Urothelium cell line (cell line): ENCODE measurements around the gene CNPY1.
"Not testable (repeated sequence)": the region's sequence is repeated elsewhere in the genome, so short reads cannot be mapped to it uniquely, and the experiment has no call there.

Source experiments
- DNase-seq: peaks from one replicate; pipeline ENCODE4 v3.0.0; 2011; ENCODE audit warnings: low spot score, mixed read lengths
- FAIRE-seq: peaks from 2 replicates; lab custom pipeline; 2011; peaks lifted over from hg19 to GRCh38; lab: Jason Lieb, UNC

Gene CNPY1

DNA sequence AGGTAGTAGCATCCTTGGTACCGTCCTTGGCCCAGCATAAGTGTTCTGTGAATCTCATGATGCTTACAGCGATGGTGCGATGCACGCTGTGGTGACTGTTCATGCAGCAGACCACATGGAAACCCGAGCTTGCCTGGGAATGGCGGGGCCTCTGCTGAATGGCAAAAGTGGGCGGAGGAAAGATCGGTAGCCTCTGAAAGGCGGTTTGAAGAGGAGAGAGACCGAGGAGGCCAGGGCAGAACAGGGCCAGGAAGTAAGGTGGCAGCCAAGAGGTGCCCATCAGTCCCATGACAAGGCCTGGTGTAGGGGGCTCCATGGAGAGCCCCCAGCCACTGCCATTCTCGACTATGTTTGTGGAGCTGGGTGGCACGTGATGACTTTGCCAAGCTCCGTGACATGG is 33.2 kb upstream of the CNPY1 start:
- FAIRE-seq = no peak
- no peak for DNase-seq

DNA sequence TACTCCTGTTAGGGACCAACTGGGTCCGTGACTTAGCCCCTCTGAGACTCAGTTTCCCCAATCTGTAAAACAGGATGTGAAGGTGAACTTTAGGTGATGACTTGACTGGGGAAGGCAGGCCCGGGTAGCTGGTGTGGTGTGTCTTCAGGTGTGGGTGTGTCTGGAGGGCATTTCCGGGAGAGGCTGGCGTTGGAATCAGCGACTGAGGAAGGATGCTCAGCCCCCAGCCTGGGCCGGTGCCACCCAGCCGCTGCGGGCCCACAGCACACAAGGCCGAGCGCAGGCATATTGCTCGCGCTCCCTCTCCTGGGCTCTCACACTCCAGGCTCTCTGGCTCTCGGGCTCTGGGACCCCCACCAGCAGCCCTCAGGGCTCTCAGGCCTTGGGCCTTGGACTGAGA is 31.7 kb upstream of the CNPY1 start:
- FAIRE-seq (no peak), DNase-seq (no peak)

DNA sequence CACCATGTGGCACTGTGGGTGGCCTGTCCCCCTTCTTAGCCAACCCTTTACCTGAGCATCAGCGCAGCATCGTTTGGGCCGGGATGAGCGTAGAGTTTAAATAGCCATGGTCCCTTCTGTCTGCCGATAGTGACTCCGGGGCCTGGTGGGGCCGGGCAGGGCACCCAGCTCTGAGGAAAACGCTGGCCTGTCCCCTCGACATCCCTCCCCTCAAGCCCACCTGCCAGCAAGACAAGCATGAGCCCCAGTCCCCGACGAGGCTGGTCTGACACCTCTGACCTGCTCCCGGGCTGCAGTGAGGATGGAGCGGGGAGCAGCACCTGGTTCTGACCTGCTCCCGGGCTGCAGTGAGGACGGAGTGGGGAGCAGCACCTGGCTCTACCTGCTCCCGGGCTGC is 31.1 kb upstream of the CNPY1 start:
- FAIRE-seq (no peak), DNase-seq (no peak)

DNA sequence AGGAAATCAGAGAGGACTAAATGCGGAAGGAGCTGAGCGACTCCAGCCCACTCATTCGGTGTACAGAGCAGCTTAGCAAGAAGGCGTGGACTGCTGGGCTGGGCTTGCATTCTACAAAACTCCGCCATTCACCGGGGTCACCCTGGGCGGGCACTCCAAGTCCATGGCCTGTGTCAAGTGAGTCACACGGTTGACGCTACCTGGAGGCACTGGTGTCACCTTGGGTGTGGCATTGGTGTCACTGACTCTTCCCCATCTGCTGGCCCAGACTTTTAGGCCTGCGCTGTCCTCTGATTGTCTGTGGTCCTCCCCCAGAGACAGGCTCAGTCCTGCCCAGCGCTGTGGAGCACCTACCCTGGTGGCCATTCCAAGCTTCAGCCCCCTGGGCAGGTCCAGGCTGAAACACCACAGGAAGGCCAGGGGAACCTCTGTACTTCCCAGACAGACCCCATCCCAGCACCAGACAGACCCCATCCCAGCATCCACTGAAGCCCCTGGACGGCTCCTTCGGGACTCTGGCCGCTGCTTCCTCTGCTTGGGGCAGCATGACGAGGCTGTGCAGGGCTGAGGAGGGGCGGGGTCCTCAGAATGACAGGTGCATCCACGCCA is 30.6 kb upstream of the CNPY1 start:
- DNase-seq (no peak), FAIRE-seq (no peak)

DNA sequence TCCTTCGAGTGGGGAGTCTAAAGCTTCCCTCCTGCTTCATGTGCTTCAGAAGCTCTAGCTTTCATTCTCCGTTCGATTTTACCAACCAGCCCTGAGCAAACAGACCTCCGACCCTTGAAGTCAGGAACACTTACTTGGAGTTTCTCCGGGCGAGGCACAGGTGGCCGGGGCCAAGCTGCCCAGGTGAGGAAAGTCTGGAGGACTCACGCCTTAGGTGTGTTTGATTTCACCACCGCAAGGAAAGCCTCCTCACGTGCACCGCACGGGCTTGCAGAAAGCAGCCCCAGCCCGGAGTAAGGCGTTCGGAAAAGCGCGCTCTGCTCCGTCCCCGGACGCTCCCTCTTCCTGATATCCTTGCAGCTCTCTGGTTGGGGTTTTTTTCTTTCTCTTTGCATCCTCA is 30.1 kb upstream of the CNPY1 start:
- DNase-seq = no peak
- FAIRE-seq = no peak

DNA sequence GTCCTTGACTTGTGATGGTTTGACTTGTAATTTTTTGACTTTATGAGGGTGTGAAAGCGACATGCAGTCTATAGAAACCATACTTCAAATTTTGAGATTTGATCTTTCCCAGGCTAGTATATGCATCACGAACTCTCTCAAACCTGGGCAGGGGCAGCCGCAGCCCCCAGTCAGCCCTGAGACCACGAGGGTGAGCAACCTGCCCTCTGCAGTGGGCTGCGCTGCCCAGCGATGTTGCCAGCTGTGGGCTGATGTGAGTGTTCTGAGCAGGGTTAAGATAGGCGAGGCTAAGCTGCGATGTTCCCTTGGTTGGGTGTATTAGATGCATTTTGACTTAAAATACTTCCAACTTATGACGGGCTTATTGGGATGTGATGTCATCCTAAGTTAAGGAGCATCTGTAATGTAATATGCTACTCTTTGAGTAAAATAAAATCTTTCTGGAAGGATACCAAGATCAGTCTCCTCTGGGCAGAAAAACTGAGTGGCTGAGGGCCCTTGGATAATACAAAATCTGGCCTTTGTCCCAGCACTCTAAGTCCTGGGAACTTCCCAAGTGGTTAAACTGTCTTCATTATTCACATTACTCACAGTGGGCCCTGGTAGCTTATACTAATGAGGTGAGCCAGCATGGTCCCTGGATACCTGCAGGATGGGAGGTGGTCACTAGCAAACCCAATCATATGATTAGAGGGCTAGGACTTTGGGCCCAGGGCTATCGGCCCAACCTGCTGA is 28.4 kb upstream of the CNPY1 start:
- DNase-seq (no peak), FAIRE-seq (no peak)

DNA sequence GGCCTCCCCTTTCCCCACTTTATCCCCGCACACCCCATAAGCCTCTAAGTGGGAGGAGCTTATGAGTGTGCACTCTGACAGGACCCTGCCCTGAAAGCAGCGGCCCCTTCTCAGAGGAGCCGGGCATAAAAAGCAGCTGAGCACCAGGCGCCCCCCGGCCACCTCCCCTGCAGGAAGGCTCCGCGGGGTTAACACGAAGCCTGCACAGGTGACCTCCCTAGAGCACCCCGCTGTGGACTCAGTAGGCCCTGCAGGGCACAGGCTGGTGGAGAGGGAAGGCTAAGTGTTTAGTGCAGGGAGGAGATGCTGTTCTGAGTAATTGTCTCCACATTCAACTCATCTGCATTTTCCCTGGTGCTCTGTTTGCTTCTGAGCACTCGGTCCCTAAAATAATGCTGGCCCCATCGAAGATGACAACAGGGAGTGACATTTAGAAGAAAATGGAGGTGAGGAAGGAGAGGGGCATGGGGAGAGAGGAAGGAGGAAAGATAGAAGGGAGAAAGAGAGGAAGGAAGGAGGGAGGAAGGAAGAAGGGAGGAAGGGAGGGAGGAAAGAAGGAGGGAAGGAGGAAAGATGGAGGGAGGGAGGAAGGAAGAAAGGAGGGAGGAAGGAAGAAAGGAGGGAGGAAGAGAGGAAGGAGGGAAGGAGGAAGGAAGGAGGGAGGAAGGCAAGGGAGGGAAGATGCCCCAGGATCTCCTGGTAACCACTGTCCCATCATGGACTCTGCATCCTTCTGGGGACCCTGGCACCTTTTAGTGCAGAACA is 25.4 kb upstream of the CNPY1 start:
- DNase-seq (no peak), FAIRE-seq (no peak)

DNA sequence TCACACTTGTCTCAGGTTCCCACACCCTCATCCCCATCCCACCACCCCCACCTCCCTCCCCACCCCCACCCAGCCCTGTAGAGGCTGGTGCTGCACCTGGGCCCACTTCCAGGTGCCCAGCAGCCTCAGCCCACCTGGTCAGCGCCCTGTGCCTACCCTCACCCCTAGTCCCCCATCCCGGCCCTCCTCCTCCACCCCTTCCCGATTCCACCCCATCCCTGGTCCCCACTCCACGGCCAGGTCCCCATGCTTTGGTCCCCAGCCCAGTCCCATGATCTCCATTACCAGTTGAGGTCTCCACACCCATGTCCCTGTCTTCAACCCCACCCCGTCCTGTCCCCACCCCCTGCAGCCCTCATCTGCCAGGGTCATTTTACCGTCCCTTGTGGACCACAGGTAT is 24.6 kb upstream of the CNPY1 start:
- DNase-seq = no peak
- no peak for FAIRE-seq

DNA sequence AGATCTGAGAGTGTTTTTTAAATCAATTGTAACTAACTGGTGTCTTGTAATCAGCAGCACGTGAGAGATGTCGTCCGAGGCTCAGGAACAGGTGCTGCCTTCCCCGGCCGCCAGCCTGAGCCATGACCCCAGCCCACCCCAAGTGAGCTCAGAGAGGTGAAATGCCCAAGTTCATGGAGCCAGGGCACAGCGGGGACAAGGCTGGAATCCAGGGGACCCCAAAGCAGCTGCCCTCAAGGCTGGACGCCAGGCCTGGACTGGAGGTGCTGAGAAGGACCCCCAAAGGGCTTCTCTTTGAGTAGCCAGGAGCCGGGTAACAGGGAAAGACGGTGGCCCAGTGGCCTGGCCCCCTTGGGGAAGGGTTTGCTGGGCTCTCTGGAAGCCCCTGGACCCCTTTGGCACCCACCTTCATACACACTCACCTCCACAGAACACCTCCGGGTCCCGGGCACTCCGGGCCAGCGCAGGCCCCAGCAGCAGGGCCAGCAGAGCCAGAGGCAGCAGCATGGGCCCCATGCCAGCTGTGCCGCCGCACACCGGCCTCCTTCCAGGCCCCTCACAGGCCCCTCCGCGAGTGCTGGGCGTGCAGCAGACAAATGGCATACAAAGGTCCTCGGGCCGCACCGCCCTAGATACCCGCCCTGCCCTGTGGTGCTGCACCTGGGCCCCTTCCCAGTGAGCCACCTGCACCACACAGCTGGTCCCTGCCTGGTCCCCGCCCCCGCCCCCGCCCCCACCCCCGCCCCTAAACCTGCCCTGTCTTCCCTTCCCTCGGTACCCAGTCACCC is 24.0 kb upstream of the CNPY1 start:
- DNase-seq = no peak
- FAIRE-seq = no peak

DNA sequence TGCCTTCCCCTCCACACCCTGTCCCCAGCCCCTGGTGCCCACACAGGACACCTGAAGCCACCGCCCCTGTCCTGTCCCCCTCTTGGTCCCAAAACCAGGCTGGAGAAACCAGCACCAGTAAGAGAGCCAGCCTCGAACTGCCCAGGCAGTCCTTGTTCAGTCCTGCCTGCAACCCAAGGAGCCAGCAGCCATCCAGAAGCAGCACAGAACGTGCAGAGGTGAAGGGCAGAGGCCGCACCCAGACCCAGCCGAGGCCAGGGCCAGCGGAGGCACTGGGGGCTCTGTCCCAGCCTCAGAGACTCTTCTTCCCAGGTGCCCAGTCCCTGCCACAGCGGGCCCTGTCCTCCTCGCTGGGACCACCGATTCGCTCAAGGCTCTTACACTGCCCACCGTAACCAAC is 23.3 kb upstream of the CNPY1 start:
- DNase-seq (no peak), FAIRE-seq (no peak)

DNA sequence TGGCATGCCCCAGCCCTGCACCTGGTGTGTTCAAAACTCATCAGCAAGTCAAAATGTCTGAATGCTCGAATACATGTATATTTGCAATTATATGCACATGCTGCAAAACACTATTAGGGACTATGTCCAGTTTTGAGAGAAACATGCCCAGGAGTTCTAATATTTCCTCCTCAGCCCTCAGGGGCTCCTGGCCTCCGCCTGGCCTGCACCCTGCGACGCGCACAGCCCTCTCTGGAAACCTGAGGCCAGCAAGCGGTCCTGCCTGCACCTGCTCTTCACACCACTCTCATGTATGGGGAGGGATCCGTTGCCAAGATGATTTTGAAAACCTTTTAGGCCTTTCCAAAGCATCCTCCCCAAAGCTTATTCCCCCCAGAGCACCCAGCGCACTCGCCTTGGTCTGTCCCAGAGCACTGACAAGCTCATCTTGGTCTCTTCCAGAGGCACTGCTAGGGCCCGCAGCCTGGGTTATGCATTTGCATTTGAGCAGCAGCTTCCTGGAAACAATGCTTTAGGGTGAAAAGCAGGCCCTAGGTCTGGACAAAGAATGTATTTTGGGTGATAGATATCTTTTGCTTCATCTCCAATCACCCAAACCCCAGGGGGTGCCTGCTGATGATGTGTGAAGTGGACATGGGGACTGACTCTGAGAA is 22.6 kb upstream of the CNPY1 start:
- no peak for DNase-seq
- FAIRE-seq = no peak

DNA sequence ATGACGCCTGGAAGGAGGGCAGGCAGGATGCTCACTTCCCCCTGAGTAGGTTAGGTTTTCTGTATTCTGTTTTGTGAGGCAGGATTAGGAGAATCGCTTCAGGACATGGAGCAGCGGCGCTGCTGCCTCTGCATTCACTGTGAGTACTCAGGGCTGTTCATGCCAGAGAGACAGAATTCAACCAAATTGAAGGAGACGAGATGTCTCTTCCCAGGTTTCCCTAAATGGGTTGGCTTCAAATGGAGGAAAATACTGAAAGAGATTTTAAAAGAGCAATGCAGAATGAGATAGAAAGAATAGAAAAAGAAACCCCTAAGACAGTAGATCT is 21.9 kb upstream of the CNPY1 start:
- DNase-seq (no peak), FAIRE-seq (no peak)

DNA sequence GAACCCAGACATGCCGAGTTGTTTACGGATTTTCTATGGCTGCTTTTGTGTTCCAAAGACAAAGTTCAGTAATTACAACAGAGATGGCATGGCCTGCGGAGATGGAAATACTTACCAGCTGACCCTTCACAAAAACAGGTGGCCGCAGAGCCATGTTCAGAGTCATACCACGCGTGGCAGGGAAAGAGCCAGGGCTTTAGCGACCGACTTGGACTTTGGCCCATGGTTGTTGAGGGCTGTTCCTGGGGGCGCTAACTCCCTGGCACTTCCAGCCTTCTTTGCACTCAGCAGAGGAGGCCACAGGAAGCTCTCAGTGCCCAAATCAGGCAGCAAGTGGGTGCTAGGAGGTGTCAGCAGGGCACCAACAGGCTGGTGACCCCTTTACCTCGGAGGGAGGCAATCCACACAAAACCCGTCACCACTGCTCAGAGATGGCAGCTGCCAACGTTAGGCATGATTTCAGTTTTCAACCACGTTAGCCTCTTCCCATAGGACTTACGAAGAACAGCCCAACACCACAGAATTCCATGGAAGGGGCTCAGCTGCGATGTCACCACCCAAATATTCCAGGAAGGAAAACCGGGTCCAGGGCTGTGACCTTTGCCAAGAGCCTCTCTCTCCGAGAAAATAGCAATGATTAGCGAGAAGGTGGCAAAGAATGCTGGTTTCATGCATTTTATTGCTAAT is 21.4 kb upstream of the CNPY1 start:
- FAIRE-seq = no peak
- no peak for DNase-seq

DNA sequence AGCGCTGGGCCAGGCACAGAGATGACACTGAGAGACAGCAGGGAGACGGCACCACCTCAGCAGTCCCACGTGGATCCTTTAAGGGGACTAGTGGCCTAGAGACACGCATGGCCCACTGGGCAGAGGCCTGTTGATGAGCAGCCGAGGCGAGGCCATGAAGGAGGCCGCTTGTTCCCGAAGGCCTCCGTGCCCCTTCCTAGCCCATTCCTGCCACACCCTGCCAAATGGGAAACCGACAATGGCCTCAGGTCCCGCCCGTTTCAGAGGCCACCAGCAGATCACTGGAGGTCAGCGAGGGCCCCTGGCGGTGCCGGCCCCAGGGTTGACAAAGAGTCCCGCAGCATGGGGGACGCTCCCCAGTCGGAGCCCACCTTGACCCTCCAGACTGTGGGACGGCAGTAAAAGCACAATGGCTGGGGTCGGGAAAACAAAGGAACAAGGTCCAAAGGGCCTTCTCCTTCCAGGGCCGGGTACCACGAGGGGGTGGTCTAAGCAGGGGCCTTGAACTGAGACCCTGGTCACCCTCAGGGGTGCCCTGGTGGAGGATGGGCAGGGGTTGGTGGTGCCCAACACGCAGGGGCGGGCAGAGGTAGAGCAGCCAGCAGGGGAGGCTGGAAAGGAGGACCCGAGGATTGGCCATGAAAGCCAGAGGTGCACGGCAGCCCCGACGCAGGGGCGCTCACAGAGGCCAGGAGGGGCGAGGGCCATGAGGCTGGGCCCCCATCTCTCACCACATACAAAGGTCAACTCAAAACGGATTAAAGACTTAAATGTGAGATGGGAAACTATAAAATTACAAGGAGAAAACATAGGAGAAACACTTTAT is 19.9 kb upstream of the CNPY1 start:
- FAIRE-seq (no peak), DNase-seq (no peak)

DNA sequence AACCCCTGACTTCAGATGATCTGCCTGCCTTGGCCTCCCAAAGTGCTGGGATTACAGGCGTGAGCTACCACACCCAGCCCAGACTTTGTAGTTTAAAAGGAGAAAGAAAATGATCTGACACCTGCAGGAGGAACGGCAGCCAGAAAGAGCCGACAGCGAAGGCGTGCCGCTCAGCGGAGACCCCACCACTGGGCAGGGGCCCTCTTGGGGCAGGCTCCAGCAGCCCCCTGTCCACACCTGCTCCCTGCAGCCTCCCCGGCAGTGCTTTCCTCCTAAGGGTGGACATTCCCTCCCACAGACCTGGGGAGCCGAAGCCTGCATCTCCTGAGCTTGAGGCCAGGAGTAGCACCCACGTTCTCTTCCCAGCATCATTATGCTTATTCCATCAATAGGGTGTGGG is 19.2 kb upstream of the CNPY1 start:
- DNase-seq = no peak
- FAIRE-seq = no peak

DNA sequence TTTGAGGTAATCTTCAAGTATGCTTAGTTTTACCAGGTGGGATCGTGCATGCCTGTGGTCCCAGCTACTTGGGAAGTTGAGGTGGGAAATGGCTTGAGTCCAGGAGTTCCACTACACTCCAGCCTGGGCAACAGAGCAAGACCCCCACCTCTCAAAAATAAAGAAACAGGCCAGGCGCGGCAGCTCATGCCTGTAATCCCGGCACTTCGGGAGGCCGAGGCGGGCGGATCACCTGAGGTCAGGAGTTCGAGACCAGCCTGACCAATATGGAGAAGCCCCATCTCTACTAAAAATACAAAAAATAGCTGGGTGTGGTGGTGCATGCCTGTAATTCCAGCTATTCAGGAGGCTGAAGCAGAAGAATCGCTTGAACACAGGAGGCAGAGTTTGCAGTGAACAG is 16.6 kb upstream of the CNPY1 start:
- DNase-seq, FAIRE-seq: not testable (repeated sequence)

DNA sequence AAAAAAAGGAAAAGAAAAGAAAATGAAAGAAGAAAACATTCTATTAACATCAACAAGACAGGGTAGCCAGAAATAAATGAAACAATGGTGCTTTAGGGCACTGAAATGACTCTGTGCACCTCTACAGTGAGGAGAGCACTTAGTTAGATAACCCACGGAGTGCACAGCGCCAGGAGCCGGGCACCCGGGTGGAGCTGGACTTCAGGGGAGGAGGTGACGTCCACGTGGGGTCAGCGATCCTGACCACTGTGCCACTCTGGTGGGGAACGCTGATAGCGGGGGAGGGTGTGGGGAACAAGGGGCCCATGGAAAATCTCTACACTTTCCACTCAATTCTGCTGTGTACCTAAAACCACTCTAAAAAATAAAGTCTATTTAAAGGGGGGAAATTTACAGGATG is 15.7 kb upstream of the CNPY1 start:
- DNase-seq = no peak
- no peak for FAIRE-seq

DNA sequence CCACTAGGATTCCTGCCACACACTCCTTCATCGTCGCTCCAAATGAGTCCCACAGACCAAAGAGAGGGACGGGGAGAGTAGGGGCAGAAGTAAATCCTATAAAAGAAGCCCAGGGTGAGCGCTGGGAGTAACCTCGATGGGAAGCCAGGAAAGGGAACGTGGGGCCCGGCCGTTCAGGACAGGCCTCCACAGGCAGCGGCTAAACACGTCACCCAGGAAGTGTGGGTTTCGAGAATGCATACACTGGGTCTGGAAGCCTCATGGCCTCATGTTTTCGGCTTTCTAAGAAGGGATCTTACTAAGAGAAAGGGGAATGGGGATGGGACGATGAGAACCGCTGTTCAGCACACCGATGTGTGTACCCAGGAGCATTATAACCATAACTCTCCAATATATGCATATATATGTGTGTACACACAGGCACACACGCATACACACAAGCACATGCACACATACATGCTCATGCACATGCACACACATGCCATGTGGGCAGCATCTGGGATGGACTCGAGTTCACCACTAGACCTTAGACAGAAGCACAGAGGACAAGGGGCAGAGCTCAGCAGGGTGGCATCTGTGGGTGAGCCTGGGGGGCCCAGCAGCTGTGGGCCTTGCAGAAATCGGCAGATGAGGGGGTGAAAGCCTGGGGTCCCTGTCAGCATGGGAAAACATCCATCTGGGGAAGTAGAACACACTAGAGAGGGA is 14.8 kb upstream of the CNPY1 start:
- DNase-seq (no peak), FAIRE-seq (no peak)
